GM18517 (cell line): ENCODE data around the gene MUC2.

ENCODE experiments used
- ATAC-seq: cut with Tn5 transposase; IDR thresholded peaks from one replicate; pipeline ENCODE4 v1.9.1; 2021; ENCODE audit warnings: mild to moderate bottlenecking, moderate library complexity; ENCODE audit not compliant: unreplicated experiment

MUC2 gene

GRCh38 chr11:1070594-1071462 is 3.8 kb upstream of the MUC2 start:
- no peak for ATAC-seq

GRCh38 chr11:1071571-1072115 is 3.0 kb upstream of the MUC2 start:
- no peak for ATAC-seq

GRCh38 chr11:1072116-1072820 is 2.4 kb upstream of the MUC2 start:
- no peak for ATAC-seq

- no peak for ATAC-seq
Observed at GRCh38 chr11:1072821-1073231, 1.8 kb upstream of the MUC2 start.

GRCh38 chr11:1073261-1073724 is 1.4 kb upstream of the MUC2 start:
- ATAC-seq: no peak

- no peak for ATAC-seq
Observed at GRCh38 chr11:1073851-1074243, 827 bp upstream of the MUC2 start.

GRCh38 chr11:1075341-1075911 is 752 bp downstream of the MUC2 start:
- no peak for ATAC-seq

- no peak for ATAC-seq
Observed at GRCh38 chr11:1076061-1076665, 1.5 kb downstream of the MUC2 start.

- no peak for ATAC-seq
Observed at GRCh38 chr11:1077033-1077416, 2.4 kb downstream of the MUC2 start.

- ATAC-seq: no peak
Observed at GRCh38 chr11:1077417-1078119, 2.9 kb downstream of the MUC2 start.

GRCh38 chr11:1078191-1078601 is 3.5 kb downstream of the MUC2 start:
- ATAC-seq: no peak

GRCh38 chr11:1081601-1082311 is 7.1 kb downstream of the MUC2 start:
- no peak for ATAC-seq

- ATAC-seq: no peak
Observed at GRCh38 chr11:1082346-1082727, 7.7 kb downstream of the MUC2 start.

- ATAC-seq: no peak
Observed at GRCh38 chr11:1082728-1083620, 8.3 kb downstream of the MUC2 start.

- ATAC-seq: no peak
Observed at GRCh38 chr11:1083621-1084551, 9.2 kb downstream of the MUC2 start.

- no peak for ATAC-seq
Observed at GRCh38 chr11:1084561-1085439, 10.1 kb downstream of the MUC2 start.
